ENCODE data around the gene PPP1R15B.

PPP1R15B gene

DNA sequence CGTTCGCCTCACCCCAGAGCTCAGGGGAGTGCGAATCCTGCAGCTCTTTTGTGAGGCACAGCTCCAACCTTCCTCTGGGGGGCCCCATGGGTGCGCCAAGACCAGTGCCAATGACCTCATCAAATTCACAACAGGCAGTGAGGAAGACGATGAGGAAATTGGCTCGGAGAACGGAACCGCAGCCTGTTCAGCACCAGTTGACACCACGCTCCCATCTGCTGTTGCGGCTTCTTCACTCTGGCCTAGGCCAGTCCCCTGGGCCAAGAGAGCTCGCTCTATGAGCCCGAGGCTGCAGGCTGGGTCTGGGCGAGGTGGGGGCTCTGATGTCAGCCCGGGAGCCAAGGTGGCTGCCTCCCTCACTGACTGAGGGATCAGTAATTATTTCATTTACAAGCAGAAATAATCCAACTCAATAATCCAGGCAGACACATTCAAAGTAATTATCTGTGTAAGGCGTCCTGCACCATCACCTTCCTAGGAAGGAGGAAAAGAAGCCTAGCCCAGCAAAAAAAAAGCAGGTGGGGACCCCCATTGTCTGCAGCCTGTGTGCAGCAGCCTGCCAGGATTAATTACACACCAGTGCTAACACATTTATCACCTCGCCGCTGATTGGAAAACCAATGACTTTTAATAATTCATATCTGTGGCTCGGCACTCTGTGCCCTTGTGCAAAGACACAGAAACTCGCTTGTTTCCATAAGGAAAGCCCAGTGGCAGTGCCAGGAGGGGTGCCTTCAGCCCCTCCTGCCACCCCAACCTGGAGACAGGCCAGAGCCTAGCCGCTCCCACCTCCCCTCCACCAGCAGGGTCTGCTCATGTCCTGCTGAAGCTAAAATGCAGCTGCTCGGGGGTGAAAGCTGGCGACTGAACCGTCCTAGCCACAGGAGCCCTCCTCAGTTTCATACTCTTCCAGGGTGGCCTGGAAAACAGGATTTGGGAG lies 53.8 kb downstream of the PPP1R15B start:
- H3K27me3 Mint-ChIP-seq: no peaks in the 10 kb centered on the region
- H3K4me3 Mint-ChIP-seq: no peak overlapping the region
- no peaks in the 10 kb centered on the region for H3K4me1 Mint-ChIP-seq
- H3K36me3 Mint-ChIP-seq: no peaks in the 10 kb centered on the region
- no peaks in the 10 kb centered on the region for H3K9me3 Mint-ChIP-seq
- no peak overlapping the region for H3K27ac Mint-ChIP-seq

GRCh38 chr1:204356997-204357396 lies 54.6 kb downstream of the PPP1R15B start:
- Mint-ChIP-seq H3K4me3 (no peak overlapping the region), H3K36me3 (no peaks in the 10 kb centered on the region), H3K27ac (no peak overlapping the region), H3K9me3 (no peaks in the 10 kb centered on the region), H3K4me1 (no peaks in the 10 kb centered on the region), H3K27me3 (no peaks in the 10 kb centered on the region)

GRCh38 chr1:204355913-204356312 lies 55.7 kb downstream of the PPP1R15B start:
- no peak overlapping the region for H3K4me3 Mint-ChIP-seq
- no peak overlapping the region for H3K27ac Mint-ChIP-seq
- peaks cover 3% of the 10 kb centered on the region for H3K4me1 Mint-ChIP-seq
- no peaks in the 10 kb centered on the region for H3K9me3 Mint-ChIP-seq
- no peaks in the 10 kb centered on the region for H3K36me3 Mint-ChIP-seq
- H3K27me3 Mint-ChIP-seq: no peaks in the 10 kb centered on the region

GRCh38 chr1:204354579-204354978 lies 57.0 kb downstream of the PPP1R15B start:
- H3K4me3 Mint-ChIP-seq: no peak overlapping the region
- no peak overlapping the region for H3K27ac Mint-ChIP-seq
- no peaks in the 10 kb centered on the region for H3K27me3 Mint-ChIP-seq
- no peaks in the 10 kb centered on the region for H3K36me3 Mint-ChIP-seq
- H3K4me1 Mint-ChIP-seq: peaks cover 3% of the 10 kb centered on the region
- H3K9me3 Mint-ChIP-seq: no peaks in the 10 kb centered on the region
